PC-9 (cell line): Measurements from ENCODE around the gene ARF6. TPM values are rescaled to one million over a fixed set of nuclear protein-coding genes. Genes with fewer than 3 reads are reported as not detected.
A peak's percentile ranks its signal among the peaks of the same experiment; 100 is the strongest.

Experiments used
- BruUV-seq: library from RNA; stranded (reverse); fragments of 400-500 nt; replicated peaks from 2 replicates; lab custom pipeline; 2021; lab: Mats Ljungman, UMichigan
- CTCF ChIA-PET: fragments of 300-600 bp; sonication (Branson Sonifier 250); formaldehyde crosslinking; loops from one replicate; lab custom pipeline; 2022; ENCODE audit warnings: antibody characterized with exemption; lab: Charles Lee
- POLR2A ChIA-PET: fragments of 300-600 bp; sonication (Branson Sonifier 250); formaldehyde crosslinking; loops from one replicate; lab custom pipeline; 2022; ENCODE audit warnings: antibody characterized with exemption; ENCODE audit not compliant: unreplicated experiment; lab: Charles Lee
- DNase-seq, 2 experiments: peaks; one replicate each; pipeline versions ENCODE4 v3.0.0 to v3.0.0-alpha.2; 2015 to 2022; ENCODE audit warnings: mixed read lengths in 1 of 2
- H2AFZ ChIP-seq: fragments of 200-600 bp; sonication (generic); 2 replicates; pipeline ENCODE4 v1.8.1; 2017; ENCODE audit warnings: antibody characterized with exemption
- H3F3A ChIP-seq: fragments of 200-600 bp; sonication (generic); 2 replicates; pipeline ENCODE4 v1.8.1; 2017; ENCODE audit warnings: antibody characterized with exemption, mild to moderate bottlenecking, low read depth; ENCODE audit not compliant: insufficient read depth
- H3K27ac ChIP-seq: fragments of 200-600 bp; sonication (generic); 2 replicates; pipeline ENCODE4 v1.6.1; 2016; ENCODE audit warnings: mixed run types
- H3K27me3 ChIP-seq: fragments of 200-600 bp; sonication (generic); 2 replicates; pipeline ENCODE4 v1.6.1; 2016; ENCODE audit warnings: low read depth, mixed run types; ENCODE audit not compliant: insufficient read depth
- H3K36me3 ChIP-seq: fragments of 200-600 bp; sonication (generic); 2 replicates; pipeline ENCODE4 v1.6.1; 2016; ENCODE audit warnings: low read depth, mixed run types
- H3K4me1 ChIP-seq: fragments of 200-600 bp; sonication (generic); replicated peaks from 2 replicates; pipeline ENCODE4 v1.6.1; 2016; ENCODE audit warnings: mixed run types; ENCODE audit not compliant: insufficient read depth
- H3K4me2 ChIP-seq: fragments of 200-600 bp; sonication (generic); 2 replicates; pipeline ENCODE4 v1.6.1; 2017; ENCODE audit warnings: mixed run types
- H3K4me3 ChIP-seq: fragments of 200-600 bp; sonication (generic); 2 replicates; pipeline ENCODE4 v1.6.1; 2016; ENCODE audit warnings: mixed run types
- H3K79me2 ChIP-seq: fragments of 200-600 bp; sonication (generic); 2 replicates; pipeline ENCODE4 v1.6.1; 2017; ENCODE audit warnings: low read depth, mixed run types
- H3K9me2 ChIP-seq: fragments of 200-600 bp; sonication (generic); 2 replicates; pipeline ENCODE4 v1.8.1; 2017; ENCODE audit warnings: mild to moderate bottlenecking; ENCODE audit not compliant: insufficient read depth
- H3K9me3 ChIP-seq: fragments of 200-600 bp; sonication (generic); 2 replicates; pipeline ENCODE4 v1.8.1; 2016; ENCODE audit warnings: low read depth; ENCODE audit not compliant: insufficient read depth
- H4K20me1 ChIP-seq: fragments of 200-600 bp; sonication (generic); 2 replicates; pipeline ENCODE4 v1.8.1; 2017; ENCODE audit not compliant: insufficient read depth
- EZH2 ChIP-seq: fragments of 200-600 bp; sonication (generic); IDR thresholded peaks from 2 replicates; pipeline ENCODE4 v1.8.0; 2017; ENCODE audit warnings: antibody characterized with exemption, low read depth
- intact Hi-C: fragments of 100-400 bp; cut with micrococcal nuclease; formaldehyde crosslinking; loops from one replicate; pipeline ENCODE4 v1.10.0; 2022; ENCODE audit not compliant: unreplicated experiment
- total RNA-seq: library from RNA; stranded (reverse); gene quantifications from 2 replicates; pipeline ENCODE4 v1.2.3, GENCODE V29; 2021
- TF ChIP-seq, protein P1 (sequence below): fragments of 200-600 bp; sonication (generic); conservative IDR thresholded peaks from 2 replicates; pipeline ENCODE4 v1.6.1; 2017; ENCODE audit warnings: mixed run types, antibody characterized with exemption, mild to moderate bottlenecking, moderate library complexity

The ARF6 gene
- total RNA-seq, 1 experiment from 2014 or later = 65.3 TPM

DNA sequence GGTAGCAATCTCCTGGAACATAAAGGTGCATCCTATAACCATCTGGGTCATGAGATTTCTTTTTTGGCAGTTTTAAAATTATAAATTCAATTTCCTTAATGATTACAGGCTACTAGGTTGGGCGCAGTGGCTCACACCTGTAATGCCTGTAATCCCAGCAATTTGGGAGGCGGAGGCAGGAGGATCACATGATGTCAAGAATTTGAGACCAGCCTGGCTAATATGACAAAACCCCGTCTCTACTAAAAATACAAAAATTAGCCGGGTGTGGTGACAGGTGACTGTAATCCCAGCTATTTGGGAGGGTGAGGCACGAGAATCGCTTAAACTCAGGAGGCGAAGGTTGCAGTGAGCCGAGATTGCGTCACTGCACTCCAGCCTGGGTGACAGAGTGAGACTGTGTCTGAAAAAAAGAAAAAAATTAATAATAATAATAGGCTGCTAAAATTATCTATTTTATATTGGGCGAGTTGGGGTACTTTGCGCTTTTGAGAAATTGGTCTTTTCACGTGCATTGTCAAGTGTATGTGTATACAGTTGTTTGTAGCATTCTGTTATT is 17.2 kb upstream of the ARF6 start:
- Histone ChIP-seq H3K27me3 (no peaks in the 10 kb centered on the region), H2AFZ (no peak overlapping the region), H4K20me1 (no peaks in the 10 kb centered on the region), H3K27ac (no peak overlapping the region), H3K9me3 (no peaks in the 10 kb centered on the region), H3K36me3 (no peaks in the 10 kb centered on the region), H3K4me2 (no peak overlapping the region), H3K4me3 (no peak overlapping the region), H3K9me2 (no peaks in the 10 kb centered on the region), H3F3A (peaks cover 15% of the 10 kb centered on the region), H3K4me1 (no peaks in the 10 kb centered on the region), H3K79me2 (no peaks in the 10 kb centered on the region)
- POLR2A ChIA-PET = interaction anchor here (0.6 kb wide), 1 partner anchor 13 kb away, joined by 3 read pairs; no protein-coding TSS in a partner anchor
- BruUV-seq = no TSS peak
- no peak for DNase-seq
- TF ChIP-seq EZH2 = no peak
- TF ChIP-seq, protein P1, sequence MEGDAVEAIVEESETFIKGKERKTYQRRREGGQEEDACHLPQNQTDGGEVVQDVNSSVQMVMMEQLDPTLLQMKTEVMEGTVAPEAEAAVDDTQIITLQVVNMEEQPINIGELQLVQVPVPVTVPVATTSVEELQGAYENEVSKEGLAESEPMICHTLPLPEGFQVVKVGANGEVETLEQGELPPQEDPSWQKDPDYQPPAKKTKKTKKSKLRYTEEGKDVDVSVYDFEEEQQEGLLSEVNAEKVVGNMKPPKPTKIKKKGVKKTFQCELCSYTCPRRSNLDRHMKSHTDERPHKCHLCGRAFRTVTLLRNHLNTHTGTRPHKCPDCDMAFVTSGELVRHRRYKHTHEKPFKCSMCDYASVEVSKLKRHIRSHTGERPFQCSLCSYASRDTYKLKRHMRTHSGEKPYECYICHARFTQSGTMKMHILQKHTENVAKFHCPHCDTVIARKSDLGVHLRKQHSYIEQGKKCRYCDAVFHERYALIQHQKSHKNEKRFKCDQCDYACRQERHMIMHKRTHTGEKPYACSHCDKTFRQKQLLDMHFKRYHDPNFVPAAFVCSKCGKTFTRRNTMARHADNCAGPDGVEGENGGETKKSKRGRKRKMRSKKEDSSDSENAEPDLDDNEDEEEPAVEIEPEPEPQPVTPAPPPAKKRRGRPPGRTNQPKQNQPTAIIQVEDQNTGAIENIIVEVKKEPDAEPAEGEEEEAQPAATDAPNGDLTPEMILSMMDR = no peak
- CTCF ChIA-PET = interaction anchor here (0.6 to 0.8 kb wide), 2 partner anchors 12 to 13 kb away, joined by 3 to 7 read pairs; no protein-coding TSS in a partner anchor
- intact Hi-C loops = no loop called here

DNA sequence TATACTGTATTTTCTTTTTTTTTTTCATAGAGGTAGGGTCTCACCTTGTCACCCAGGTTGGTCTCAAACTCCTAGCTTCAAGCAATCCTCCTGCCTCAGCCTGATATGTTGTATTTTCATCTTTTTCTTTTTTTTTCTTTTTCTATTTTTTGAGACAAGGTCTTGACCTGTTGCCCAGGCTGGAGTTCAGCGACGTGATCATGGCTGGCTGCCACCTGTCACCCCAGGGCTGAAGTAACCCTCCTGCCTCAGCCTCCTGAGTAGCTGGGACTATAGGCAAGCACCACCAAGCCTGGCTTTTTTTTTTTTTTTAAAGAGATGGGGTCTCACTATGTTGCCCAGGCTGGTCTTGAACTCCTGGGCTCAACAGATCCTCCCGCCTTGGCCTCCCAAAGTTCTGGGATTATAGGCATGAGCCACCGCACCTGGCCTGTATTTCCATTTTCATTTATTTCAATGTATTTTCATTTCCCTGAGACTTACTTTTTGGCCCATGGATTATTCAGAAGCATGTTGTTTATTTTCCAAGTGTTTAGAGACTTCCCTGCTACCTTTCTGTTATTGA is 16.2 kb upstream of the ARF6 start:
- POLR2A ChIA-PET = no interaction called here
- DNase-seq = no peak

DNA sequence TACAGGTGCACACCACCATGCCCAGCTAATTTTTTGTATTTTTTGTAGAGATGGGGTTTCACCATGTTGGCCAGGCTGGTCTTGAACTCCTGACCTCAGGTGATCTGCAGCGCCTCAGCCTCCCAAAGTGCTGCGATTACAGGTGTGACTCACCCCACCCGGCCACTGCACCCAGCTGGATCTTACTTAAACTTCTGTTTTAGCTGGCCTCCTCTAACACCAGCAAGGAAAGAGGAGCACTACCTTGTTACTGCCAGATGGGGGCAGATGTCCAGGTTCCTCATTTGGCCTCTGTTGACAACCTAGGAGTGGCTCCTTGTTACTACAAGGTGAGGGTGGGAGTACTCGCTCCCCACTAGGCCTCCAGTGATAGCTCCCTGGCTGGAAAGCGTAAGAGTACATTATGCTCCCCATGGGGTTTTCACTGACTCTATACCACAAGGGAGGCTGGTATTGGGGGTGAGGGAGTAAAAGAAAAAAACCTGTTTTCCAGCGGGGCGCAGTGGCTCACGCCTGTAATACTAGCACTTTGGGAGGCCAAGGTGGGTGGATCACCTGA is 13.2 kb upstream of the ARF6 start:
- Histone ChIP-seq H3K4me2 (no peak overlapping the region), H4K20me1 (no peaks in the 10 kb centered on the region), H3K79me2 (no peaks in the 10 kb centered on the region), H3K27ac (no peak overlapping the region), H3F3A (peaks cover 21% of the 10 kb centered on the region), H3K4me3 (no peak overlapping the region), H3K36me3 (no peaks in the 10 kb centered on the region), H3K9me2 (no peaks in the 10 kb centered on the region), H2AFZ (no peak overlapping the region), H3K9me3 (no peaks in the 10 kb centered on the region), H3K27me3 (no peaks in the 10 kb centered on the region), H3K4me1 (peaks cover 8% of the 10 kb centered on the region; the same call in 1 of the 2 replicates)
- ChIA-PET CTCF (interaction anchor here (0.6 to 1.1 kb wide), 4 partner anchors 12 to 335 kb away, joined by 3 to 6 read pairs (median 4); no protein-coding TSS in a partner anchor), POLR2A (no interaction called here)
- DNase-seq = peak; percentile 39 to 66
- intact Hi-C loops = no loop called here
- no TSS peak for BruUV-seq
- TF ChIP-seq EZH2 = no peak
- TF ChIP-seq, protein P1 = peak; percentile 74

More for the DNA sequence above, 16.2 kb upstream of the ARF6 start:
- Histone ChIP-seq H3K27me3 (no peaks in the 10 kb centered on the region), H3K4me3 (no peak overlapping the region), H3K4me1 (no peaks in the 10 kb centered on the region), H3K27ac (no peak overlapping the region), H3K4me2 (no peak overlapping the region), H3F3A (peaks cover 21% of the 10 kb centered on the region), H4K20me1 (no peaks in the 10 kb centered on the region), H3K9me3 (no peaks in the 10 kb centered on the region), H3K36me3 (no peaks in the 10 kb centered on the region), H2AFZ (no peak overlapping the region), H3K79me2 (no peaks in the 10 kb centered on the region), H3K9me2 (no peaks in the 10 kb centered on the region)
- CTCF ChIA-PET = interaction anchor here (0.6 to 0.8 kb wide), 3 partner anchors 12 to 133 kb away, joined by 3 to 7 read pairs (median 5); no protein-coding TSS in a partner anchor
- BruUV-seq = no TSS peak
- intact Hi-C loops = no loop called here
- TF ChIP-seq EZH2 = no peak
- TF ChIP-seq, protein P1 = no peak
